Stimulated activated CD4-positive, alpha-beta T cell treated with anti-CD3 and anti-CD28 coated beads, Interleukin-2, amount 100 ng/mL, for 4 hours (primary cell): ENCODE data around the gene TEKT2.

Experiments
- DNase-seq: peaks from one replicate; pipeline ENCODE4 v3.0.0-alpha.2; 2020; ENCODE audit warnings: low read depth

TEKT2 gene

DNA sequence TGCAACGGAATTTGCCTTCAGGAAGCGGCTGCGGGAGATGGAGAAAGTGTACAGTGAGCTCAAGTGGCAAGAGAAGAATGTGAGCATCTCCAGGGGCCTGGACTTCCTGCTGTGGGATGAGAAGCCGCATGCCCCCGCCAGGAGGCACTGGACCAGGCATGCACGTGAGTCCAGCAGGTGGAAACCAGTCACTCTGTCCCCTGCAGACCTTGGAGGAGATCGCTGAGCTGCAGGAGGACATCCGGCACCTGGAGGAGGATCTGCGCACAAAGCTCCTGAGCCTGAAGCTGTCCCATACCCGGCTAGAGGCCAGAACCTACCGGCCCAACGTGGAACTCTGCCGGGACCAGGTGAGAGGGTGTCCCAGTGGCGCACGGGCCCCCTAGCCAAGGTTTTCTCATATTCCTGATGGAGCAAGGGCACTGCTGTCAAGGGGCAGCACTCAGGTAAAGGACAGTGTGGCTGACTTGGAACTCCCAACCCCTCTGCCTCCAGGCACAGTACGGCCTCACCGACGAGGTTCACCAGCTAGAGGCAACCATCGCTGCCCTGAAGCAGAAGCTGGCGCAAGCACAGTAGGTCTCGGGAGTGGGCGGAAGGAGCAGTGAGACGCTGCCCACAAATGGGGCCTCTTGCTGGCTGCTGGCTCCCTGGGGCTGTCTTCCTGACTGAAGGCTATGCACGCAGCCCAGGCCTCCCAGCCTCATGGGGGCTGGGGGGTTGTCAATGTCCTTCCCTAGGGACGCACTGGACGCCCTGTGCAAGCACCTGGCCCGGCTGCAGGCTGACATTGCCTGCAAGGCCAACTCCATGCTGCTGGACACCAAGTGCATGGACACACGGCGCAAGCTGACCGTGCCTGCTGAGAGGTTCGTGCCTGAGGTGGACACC is 3.6 kb downstream of the TEKT2 start:
- no peak for DNase-seq

DNA sequence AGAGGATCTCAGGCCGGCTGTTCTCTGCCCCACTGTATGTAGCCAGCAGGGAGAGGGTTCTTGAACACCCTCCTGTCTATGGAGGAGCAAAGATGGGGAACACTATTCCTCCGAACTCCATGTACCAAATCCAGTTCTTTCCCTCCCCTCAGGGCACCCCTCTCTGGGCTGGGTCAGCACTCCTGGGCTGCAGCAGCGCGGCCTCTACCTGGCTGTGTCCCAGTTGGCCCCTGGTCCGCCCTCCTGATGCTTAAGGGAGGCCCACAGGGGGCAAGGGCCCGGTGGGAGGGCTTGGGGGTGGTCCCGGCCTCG is 4.3 kb downstream of the TEKT2 start:
- DNase-seq = no peak

DNA sequence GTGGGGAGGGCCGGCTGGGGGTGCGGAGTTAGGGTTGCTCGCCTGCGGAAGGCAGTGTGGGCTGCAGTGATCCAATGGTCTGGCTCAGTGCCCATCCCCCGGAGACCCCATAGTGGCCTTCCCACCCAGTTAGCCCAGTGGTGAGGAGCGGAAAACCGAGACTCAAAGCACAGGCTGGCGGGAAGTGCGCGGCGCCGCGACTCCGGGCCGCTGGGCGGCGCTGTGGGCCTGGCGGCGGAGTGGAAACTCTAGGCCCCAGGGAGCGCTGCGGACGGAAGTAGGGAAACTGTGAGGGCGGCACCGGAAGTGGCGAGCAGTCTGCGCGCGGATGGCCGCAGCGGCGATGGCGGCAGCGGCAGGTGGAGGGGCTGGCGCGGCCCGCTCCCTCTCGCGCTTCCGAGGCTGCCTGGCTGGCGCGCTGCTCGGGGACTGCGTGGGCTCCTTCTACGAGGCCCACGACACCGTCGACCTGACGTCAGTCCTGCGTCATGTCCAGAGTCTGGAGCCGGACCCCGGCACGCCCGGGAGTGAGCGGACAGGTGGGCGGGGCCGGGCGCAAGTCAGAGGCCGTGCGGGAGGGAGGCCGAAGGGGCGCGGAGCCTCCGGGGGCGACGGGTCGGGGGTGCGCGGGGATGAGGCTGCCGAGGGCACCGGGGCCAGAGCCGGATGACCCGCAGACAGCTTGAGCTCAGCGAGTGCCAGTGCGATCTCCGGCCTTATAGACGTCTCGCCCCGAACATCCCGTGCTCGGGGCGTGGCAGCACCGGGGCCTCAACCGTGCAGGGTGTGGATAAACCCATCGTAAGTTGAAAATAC is 4.9 kb downstream of the TEKT2 start, which contains the start of gene ADPRS:
Gene ADPRS (plus strand): TSS at position 316 of the 816 bp plus-strand sequence. CDS start 13 bp downstream, at position 329.
- peak; percentile 83 for DNase-seq

DNA sequence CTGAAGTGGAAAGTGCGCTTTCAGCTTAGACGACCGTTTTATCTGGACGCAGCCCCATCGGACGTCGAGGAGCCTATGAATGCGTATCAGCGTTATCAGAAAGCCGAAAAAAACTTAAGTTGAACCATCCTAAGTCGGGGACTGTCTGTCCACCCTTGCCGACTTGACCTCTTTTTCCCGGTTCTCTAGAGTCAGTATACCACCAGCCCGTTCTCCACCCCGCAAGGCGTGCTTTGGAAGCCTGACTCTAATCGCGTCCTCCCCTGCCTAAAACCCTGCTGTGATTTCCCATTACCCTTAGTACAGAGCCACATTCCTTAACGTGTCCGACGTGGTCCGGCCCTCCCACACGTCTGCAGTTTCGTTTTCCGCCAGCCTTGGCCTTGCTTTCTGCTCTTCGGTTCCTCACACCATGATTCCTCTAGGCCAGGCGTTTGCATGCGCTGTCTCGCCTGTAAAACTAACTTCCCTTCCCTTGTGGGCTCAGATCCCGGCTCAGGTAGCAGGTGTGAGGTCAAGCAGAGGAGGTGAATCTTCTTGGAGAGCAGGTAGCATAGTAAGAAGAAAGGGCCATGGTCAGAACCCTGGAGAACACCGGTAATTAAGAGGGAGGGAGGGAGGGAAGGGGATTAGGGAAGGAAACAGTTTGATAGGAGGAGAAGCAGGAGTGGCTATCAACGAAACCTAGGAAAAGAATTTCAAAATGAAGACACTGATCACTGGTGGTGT is 5.7 kb downstream of the TEKT2 start:
- DNase-seq = no peak

DNA sequence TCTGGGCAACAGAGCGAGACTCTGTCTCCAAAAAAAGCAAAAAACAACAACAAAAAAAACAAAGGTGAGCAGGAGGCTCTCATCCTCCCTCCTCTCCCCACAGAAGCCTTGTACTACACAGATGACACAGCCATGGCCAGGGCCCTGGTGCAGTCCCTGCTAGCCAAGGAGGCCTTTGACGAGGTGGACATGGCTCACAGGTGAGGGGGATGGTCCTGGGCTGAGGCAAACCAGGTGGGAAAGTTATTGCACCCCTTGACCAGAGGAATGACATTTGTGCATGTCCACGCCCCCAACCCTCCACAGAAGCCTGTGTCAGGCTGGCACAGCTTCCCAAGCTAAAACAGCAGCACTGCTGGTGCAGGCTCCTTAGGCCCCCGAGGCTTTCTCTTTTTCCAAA is 7.2 kb downstream of the TEKT2 start:
- DNase-seq = no peak

DNA sequence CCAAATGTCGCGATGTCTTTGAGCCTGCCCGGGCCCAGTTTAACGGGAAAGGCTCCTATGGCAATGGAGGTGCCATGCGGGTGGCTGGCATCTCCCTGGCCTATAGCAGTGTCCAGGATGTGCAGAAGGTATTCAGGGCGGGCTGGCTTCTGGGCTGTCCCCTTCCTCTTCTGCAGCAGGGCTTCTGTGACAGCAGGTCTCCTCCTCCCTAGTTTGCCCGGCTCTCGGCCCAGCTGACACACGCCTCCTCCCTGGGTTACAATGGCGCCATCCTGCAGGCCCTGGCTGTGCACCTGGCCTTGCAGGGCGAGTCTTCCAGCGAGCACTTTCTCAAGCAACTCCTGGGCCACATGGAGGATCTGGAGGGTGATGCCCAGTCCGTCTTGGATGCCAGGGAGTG is 7.8 kb downstream of the TEKT2 start:
- no peak for DNase-seq

DNA sequence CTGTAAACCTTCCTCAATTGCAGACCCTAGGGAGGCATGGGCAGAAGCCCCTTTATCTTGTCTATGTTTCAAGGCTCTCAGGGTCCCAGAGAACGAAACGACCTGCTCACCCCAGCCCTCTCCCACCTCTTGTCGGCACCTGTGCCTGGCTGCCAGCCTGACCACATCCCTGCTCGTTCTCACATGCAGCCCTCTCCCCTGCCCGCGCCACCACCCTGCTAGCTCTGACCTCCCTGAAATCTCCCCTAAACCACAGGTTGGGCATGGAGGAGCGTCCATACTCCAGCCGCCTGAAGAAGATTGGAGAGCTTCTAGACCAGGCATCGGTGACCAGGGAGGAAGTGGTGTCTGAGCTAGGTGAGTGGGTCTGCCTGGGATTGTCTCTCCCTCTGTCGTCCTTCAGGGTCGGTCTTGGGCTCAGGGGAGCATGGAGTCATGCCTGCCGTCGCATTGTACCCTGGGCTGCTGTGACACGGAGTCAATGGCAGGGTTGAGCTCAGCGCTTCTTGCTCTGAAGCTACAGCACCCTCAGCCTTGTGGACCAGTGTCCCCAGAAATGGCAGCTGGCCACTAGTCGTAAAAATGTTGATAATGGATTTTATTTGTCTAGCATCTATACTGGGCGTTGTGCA is 8.4 kb downstream of the TEKT2 start:
- no peak for DNase-seq

DNA sequence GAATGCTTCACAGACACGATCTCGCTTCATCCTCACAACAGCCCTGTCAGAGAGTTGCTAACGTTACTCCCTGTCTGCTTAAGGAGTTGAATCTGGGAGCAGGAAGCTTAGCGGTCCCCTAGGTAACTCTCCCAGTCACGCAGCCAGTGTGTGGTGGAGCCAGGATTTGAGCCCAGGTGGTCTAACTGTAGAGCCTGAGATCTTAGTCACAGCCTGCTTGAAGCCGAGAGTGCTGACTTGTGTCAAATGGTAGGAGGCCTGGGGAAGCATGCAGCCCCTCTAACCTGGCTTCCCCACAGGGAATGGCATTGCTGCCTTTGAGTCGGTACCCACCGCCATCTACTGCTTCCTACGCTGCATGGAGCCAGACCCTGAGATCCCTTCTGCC is 8.9 kb downstream of the TEKT2 start:
- no peak for DNase-seq

DNA sequence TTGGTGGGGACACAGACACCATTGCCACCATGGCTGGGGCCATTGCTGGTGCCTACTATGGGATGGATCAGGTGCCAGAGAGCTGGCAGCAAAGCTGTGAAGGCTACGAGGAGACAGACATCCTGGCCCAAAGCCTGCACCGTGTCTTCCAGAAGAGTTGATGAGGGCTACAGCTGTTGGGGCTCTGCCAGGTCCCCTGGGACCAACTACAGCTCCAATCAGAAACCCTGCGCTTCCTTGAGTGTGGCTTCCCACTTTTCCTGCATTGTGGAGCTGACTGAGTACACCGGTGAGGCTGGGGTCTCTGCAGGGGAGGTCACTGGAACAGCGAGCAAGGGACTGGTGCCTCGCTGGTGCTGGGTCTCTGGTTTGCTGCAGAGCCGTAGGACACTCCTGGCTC is 9.3 kb downstream of the TEKT2 start:
- no peak for DNase-seq

DNA sequence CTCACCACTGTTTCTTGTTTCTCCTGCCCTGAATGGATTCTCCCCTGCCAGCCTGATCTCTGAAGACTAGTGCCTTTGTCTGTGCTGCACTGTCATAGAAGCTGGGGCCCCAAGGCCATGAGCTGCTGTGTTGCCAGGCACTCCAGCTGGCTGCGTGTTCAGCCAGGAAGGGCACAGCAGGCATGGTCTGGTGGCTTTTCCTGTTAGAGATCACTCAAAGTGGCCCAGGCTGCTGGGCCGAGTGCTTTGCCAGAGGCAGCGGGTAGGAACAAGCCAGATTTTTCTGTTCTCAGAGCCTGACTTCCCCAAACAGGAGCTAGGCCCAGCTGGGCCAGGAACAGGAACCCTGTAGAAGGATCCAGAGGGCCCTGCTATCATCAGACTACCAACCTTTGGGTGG is 10.0 kb downstream of the TEKT2 start:
- DNase-seq = no peak

DNA sequence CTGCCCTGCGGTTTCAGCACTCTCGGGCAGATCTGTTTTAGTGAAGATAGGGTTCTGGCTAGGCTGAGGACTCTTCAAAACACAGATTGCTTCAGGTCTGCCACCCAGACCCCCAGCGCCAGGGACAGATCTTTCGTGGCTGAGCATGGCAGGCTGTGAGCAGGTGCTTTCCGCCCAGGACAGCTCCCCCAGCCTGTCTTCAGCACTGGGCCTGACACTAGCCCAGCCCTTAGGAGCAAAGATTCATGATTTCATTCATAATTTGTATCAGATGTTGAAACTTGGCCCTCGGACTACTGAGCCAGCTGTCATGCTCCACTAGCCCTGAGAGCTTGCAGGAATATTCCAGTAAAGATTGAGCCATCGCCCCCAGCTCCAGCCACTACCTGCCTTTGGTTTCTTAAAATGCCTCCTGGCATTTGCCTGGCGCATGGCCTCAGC is 10.7 kb downstream of the TEKT2 start:
- DNase-seq = no peak

DNA sequence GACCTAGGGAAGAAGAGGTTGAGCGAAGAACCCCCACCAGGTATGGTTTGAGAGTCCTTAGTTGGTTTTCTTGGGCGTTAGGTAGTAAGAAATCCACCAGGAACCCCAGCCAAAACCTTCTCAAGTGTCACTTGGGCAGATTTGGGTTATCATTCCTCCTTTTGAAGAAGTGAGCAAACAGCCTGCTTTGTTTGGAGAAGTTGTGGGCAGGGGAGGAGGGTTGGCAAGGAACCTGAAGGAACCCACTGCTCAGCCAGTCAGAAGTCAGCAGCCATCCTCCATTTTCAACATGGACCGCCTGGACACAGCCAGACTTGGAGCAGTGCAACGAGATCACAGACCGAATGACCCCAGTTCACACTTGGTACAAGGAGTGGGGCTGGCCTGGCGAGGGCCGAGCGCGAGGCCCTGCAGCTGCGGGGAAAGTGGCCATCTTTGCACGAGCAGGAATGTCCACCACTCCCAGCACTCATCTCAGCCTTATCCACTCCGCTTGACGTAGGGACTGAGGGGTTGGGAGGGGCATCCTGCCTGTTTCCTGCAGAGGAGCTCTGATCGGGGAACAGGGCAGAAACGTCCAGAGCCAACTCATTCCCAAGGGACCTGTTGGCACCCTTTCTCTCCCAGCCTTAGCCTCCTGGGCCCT is 12.0 kb downstream of the TEKT2 start:
- DNase-seq = no peak

DNA sequence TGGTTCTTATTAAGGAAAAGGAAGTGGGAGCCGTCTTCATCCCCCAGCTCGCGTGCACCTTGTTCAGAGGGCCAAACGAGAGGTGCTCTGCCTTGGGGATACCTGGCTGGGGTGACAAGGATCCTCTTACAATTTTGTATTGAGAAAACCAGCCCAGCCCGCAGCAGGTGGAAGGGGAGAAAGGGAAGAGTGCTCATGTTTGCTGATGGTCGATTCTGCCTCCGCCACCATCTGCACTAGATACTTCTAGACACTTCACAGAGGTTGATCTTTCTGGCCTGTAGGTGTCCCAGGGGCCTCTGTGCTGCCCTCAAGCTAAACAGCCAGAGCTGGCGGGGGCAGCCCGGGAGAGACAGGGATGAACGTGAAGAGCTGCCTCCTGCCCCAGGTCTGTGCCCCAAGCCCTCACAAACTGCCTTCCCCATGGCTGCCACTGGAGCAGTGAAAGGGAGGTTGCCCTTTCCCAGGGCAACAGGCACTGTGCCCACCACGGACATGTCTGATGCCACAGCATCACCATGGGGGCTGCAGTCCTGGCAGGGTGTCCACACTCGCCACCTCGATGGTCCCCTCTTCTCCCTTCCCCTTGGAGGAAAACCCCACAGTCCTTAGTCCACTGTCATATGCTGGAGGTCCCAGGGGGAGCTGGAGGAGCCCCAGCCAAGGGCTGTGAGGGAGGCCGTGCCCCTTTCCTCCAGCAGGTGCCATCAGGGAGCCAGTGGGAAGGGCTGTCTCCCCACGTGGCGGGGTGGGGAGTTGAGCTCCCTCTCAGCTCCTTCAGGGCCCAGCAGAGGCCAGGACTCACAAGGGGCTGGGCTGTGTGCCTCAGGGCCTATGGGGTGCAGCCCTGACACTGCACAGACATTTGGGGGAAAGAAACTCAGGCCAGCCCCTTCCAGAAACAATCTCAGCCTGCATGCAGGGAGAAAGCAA is 12.9 kb downstream of the TEKT2 start:
- DNase-seq = no peak

DNA sequence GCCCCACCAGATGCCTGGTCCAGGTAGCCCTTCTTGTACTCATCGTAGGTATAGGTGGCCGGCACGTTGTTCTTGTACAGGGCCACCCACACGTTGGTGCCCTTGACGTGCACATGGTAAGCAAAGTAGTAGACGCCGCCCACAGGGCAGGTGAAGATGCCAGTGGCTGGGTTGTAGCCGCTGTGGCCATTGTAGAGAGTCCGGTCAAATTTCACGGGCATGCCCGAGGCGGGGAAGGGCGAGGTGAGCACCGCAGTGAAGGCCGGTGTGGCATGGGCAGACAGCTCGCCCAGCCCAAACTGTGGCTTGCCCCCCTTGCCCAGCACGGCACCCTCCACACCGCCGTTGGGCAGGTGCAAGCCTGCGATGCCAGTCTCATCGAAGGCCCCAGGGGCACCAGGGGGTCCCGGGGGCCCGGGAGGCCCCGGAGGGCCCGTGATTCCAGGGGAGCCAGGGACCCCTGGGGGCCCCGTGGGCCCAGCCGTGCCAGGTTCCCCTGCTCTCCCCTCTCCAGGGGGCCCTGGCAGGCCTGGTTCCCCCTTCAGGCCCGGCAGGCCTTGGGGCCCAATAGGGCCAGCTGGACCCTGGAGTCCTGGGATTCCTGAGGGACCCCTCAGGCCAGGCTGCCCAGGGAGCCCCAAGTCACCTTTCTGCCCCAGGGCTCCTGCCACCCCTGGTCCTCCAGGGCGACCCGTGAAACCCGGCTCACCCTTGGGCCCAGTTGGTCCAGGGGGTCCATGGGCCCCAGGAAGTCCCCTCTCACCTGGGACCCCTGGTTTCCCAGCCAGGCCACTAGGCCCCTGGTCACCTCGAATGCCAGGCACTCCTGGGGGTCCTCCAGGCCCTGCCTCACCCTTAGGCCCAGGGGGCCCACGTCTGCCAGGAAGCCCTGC is 14.0 kb downstream of the TEKT2 start:
- DNase-seq = no peak

DNA sequence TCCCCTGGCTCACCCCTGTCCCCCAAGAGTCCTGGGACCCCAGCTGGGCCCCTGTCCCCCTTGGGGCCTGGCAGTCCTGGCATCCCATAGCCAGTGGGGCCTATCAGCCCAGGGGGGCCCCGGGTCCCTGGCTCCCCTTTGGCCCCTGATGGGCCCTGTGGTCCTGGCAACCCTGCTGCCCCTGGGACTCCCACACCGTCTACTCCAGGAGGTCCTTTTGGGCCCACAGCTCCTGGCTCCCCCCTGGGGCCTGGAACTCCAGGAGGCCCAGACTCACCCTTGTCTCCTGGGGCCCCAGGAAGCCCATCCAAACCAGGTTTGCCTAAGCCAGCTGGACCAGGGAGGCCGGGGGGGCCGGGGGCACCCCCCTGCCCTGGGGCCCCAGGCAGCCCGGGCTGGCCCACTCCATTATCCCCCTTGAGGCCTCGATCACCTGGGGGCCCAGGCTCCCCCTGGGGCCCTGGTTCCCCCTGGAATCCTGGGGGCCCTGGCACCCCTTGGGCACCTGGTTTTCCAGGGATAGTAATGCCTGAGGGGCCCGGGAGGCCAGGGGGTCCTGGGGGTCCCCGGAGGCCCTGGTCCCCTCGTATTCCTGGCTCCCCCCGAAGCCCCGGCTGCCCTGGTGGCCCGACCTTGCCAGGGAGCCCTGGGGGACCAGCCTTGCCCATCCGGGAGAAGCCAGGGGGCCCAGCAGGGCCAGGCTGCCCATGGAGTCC is 14.9 kb downstream of the TEKT2 start:
- DNase-seq = no peak

DNA sequence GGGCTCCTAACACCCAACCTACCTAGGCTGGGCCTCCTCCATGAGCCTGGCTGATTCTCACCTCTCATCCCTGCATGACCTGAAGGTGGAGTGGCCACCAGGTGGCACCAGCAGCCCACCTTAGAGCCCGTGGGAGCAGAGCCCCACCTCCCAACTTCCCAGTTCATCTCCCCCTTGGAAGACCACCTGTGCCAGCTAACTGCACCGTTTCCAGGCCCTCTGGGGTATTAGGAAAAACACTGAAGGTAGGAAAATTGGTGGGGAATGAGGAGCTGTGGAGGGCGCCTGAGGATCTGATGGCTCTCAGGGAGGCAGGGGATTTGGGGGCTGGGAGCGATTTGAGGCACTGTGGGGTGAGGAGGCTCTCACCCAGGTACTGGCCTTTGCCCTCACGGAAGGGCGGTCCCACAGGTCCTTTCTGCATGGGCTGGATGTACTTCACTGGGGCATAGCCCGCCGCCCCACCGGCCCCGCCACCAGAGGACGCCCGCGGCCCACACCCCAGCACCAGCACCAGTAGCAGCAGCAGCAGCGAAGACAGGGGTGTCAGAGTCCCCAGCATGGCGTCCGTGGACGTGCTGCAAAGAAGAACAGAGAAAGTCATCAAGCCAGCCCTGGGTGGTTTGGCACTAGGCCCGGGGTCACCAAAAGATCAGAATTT is 15.9 kb downstream of the TEKT2 start:
- peak; percentile 62 for DNase-seq

DNA sequence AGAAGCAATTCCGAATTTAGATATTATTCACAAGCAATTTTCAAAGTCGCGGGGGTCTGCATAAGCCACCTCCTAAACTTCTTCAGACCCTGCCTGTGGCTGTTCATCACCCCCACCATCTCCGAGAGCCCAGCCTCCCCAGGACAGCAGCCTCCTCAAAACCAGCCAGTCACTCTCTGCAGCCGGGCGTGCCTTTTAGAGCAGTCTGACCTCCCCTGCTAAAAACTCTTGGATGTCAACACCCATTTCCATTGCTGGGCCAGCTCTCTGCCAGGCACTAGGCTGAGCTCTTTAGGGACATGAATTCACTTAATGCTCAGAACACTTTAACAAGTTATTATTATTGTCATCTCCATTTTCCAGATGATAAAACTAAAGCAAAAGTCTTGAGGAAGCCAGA is 16.5 kb downstream of the TEKT2 start:
- no peak for DNase-seq

DNA sequence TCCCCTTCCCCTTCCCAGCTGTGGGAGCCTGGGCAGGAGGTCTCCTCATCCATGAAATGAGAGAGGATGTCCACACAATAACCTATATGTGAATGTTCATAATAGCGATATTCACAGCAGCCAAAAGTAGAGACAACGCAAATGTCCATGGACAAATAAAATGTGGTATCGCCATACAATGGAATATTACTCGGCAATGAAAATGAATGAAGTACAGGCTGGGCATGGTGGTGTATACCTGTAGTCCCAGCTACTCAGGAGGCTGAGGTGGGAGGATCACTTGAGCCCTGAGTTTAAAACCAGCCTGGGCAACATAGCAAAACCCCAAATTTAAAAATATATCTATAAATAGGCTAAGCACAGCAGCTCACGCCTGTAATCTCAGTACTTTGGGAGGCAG is 17.7 kb downstream of the TEKT2 start:
- no peak for DNase-seq
